Mesenchymal stem cell (in vitro differentiated cells and primary cell): ENCODE measurements around the gene STEAP1.
A peak's percentile ranks its signal among the peaks of the same experiment; 100 is the strongest.

ENCODE experiments used
- DNase-seq: peaks from one replicate; pipeline ENCODE4 v3.0.0-alpha.2; 2013
- H2AFZ ChIP-seq: one replicate; pipeline ENCODE4 v1.6.1; 2013; ENCODE audit warnings: low read depth, mild to moderate bottlenecking, control low read depth, inconsistent platforms, low read length, moderate library complexity
- H2AK5ac ChIP-seq: 2 replicates; pipeline ENCODE4 v1.6.1; 2013; ENCODE audit warnings: low read length, moderate library complexity, mild to moderate bottlenecking, inconsistent platforms; ENCODE audit not compliant: severe bottlenecking
- H2BK120ac ChIP-seq: one replicate; pipeline ENCODE4 v1.6.1; 2013; ENCODE audit warnings: low read depth, mild to moderate bottlenecking, inconsistent platforms, low read length, moderate library complexity
- H2BK12ac ChIP-seq, 2 experiments: one replicate each; pipeline ENCODE4 v1.6.1; 2013; ENCODE audit warnings: inconsistent platforms in 2 of 2, low read length in 2 of 2, mild to moderate bottlenecking in 2 of 2, moderate library complexity in 2 of 2, control low read depth in 1 of 2
- H2BK15ac ChIP-seq: one replicate; pipeline ENCODE4 v1.6.1; 2013; ENCODE audit warnings: mild to moderate bottlenecking, low read depth, inconsistent platforms; ENCODE audit not compliant: poor library complexity, severe bottlenecking
- H2BK5ac ChIP-seq: 2 replicates; pipeline ENCODE4 v1.6.1; 2013; ENCODE audit warnings: low read depth, mild to moderate bottlenecking, low read length, control low read depth, inconsistent platforms; ENCODE audit not compliant: poor library complexity, severe bottlenecking
- H3K14ac ChIP-seq, 2 experiments: one replicate each; pipeline ENCODE4 v1.6.1; 2013; ENCODE audit warnings: inconsistent platforms in 2 of 2, low read length in 2 of 2, control low read depth in 1 of 2, mild to moderate bottlenecking in 1 of 2, moderate library complexity in 1 of 2
- H3K18ac ChIP-seq, 2 experiments: one replicate each; pipeline ENCODE4 v1.6.1; 2013; ENCODE audit warnings: inconsistent platforms in 2 of 2, low read length in 2 of 2, control low read depth in 1 of 2, low read depth in 1 of 2, mild to moderate bottlenecking in 1 of 2
- H3K23ac ChIP-seq, 2 experiments: one replicate each; pipeline ENCODE4 v1.6.1; 2013; ENCODE audit warnings: inconsistent platforms in 2 of 2, low read length in 2 of 2, mild to moderate bottlenecking in 2 of 2, moderate library complexity in 2 of 2, control low read depth in 1 of 2
- H3K27ac ChIP-seq: 2 replicates; pipeline ENCODE4 v1.5.1; 2013; ENCODE audit warnings: mild to moderate bottlenecking, moderate library complexity, low read length, control low read depth, inconsistent platforms; ENCODE audit not compliant: poor library complexity, severe bottlenecking
- H3K27me3 ChIP-seq, 2 experiments: 2 replicates each; pipeline versions ENCODE4 v1.6.1 to v1.7.0; 2013; ENCODE audit warnings: low read length in 2 of 2, mild to moderate bottlenecking in 2 of 2, moderate library complexity in 2 of 2, control low read depth in 1 of 2, inconsistent platforms in 1 of 2; ENCODE audit not compliant: control insufficient read depth in 1 of 2, insufficient read depth in 1 of 2
- H3K36me3 ChIP-seq, 2 experiments: 2 replicates each; pipeline versions ENCODE4 v1.6.1 to v1.7.0; 2013; ENCODE audit warnings: low read length in 2 of 2, control low read depth in 1 of 2, inconsistent platforms in 1 of 2, low read depth in 1 of 2, mild to moderate bottlenecking in 1 of 2; ENCODE audit not compliant: insufficient read depth in 2 of 2, control insufficient read depth in 1 of 2
- H3K4ac ChIP-seq, 2 experiments: one replicate each; pipeline ENCODE4 v1.6.1; 2013; ENCODE audit warnings: inconsistent platforms in 2 of 2, low read length in 2 of 2, mild to moderate bottlenecking in 2 of 2, moderate library complexity in 2 of 2, control low read depth in 1 of 2, low read depth in 1 of 2
- H3K4me1 ChIP-seq: 2 replicates; pipeline ENCODE4 v1.6.1; 2013; ENCODE audit warnings: low read depth, low read length, control low read depth; ENCODE audit not compliant: control insufficient read depth, insufficient read depth
- H3K4me2 ChIP-seq: 2 replicates; pipeline ENCODE4 v1.6.1; 2013; ENCODE audit warnings: low read length, mild to moderate bottlenecking, inconsistent platforms; ENCODE audit not compliant: poor library complexity, severe bottlenecking
- H3K4me3 ChIP-seq, 2 experiments: 2 replicates each; pipeline versions ENCODE4 v1.5.1 to v1.7.0; 2013; ENCODE audit warnings: low read length in 2 of 2, mild to moderate bottlenecking in 2 of 2, control low read depth in 1 of 2, low read depth in 1 of 2; ENCODE audit not compliant: insufficient read depth in 1 of 2
- H3K79me1 ChIP-seq: replicated peaks from 2 replicates; pipeline ENCODE4 v1.6.1; 2013; ENCODE audit warnings: mild to moderate bottlenecking, control low read depth, low read length, inconsistent platforms; ENCODE audit not compliant: poor library complexity, severe bottlenecking
- H3K9ac ChIP-seq: 2 replicates; pipeline ENCODE4 v1.7.0; 2013; ENCODE audit warnings: mild to moderate bottlenecking, low read length, moderate library complexity
- H3K9me3 ChIP-seq: 2 replicates; pipeline ENCODE4 v1.7.0; 2013; ENCODE audit warnings: mild to moderate bottlenecking, low read length; ENCODE audit not compliant: control insufficient read depth
- H4K8ac ChIP-seq: one replicate; pipeline ENCODE4 v1.6.1; 2013; ENCODE audit warnings: inconsistent platforms, mild to moderate bottlenecking, low read length, moderate library complexity
- H4K91ac ChIP-seq: one replicate; pipeline ENCODE4 v1.6.1; 2013; ENCODE audit warnings: mild to moderate bottlenecking, low read length, inconsistent platforms
- WGBS: methylation state at CpG from one replicate; pipeline ENCODE4 v1.1.7; 2013; ENCODE audit warnings: mixed read lengths; 5-methylcytosine and 5-hydroxymethylcytosine counted together

Gene STEAP1

DNA sequence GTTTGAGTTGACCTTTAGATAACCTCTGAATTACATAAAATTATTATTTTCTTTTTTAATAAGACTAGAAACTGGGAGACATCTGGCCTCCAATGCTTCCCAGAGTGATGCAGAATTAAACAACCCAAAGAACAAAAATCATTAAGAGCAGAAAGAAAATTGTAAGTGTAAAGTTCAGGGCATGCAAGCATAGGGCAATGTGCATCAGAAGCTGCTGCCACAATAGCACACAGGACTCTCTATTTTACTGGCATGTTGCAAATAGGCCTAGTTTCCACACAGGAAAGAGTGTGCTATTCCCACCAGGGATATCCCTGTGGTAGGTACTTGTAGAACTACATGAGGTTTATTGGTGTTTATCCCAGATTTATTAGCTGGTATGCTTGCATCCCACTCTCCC lies 36.7 kb downstream of the STEAP1 start:
- H3K36me3 ChIP-seq, result no peaks in the 10 kb centered on the region
- H3K4me3 ChIP-seq, result no peak overlapping the region
- H3K9ac ChIP-seq, result no peak overlapping the region
- no peak overlapping the region for H4K8ac ChIP-seq
- H2BK5ac ChIP-seq, result no peak overlapping the region
- H3K4ac ChIP-seq, result no peak overlapping the region
- H3K18ac ChIP-seq, result no peak overlapping the region
- H3K9me3 ChIP-seq, result peaks cover 11% of the 10 kb centered on the region
- H2BK120ac ChIP-seq, result no peak overlapping the region
- H3K27me3 ChIP-seq, result no peaks in the 10 kb centered on the region
- no peak overlapping the region for H3K27ac ChIP-seq
- no peak overlapping the region for H2AFZ ChIP-seq
- H2BK12ac ChIP-seq, result no peak overlapping the region
- H4K91ac ChIP-seq, result no peak overlapping the region
- no peak overlapping the region for H2AK5ac ChIP-seq
- DNase-seq, result no peak
- no peak overlapping the region for H3K4me2 ChIP-seq
- H2BK15ac ChIP-seq, result no peak overlapping the region
- no peak overlapping the region for H3K23ac ChIP-seq
- no peaks in the 10 kb centered on the region for H3K79me1 ChIP-seq
- H3K4me1 ChIP-seq, result no peaks in the 10 kb centered on the region
- no peak overlapping the region for H3K14ac ChIP-seq

DNA sequence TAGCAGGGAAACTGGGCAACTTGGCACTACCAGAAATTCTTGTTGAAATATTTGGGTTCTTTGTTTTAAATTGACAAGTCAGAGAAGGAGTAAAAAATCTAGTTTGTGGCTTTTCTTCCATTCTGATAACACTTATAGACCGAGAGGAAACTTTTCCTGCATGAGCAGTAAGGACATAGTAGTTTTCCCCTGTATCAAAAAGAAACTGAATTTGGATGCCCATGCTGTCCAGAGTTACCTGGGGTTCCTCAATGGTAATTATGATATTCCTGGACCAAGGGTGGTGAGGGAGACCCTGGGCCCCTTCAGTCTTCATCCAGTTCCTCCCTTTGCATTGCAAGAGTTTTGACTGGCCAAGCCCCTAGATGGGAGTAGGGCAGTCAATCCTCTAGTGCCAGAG lies 37.4 kb downstream of the STEAP1 start:
- H2BK12ac ChIP-seq, result no peak overlapping the region
- 36% methylated on average over 1 of the region's 1 CpG for WGBS
- H3K4me2 ChIP-seq, result no peak overlapping the region
- no peak overlapping the region for H3K4ac ChIP-seq
- H3K14ac ChIP-seq, result no peak overlapping the region
- H3K9ac ChIP-seq, result no peak overlapping the region
- no peak overlapping the region for H3K23ac ChIP-seq
- H3K27ac ChIP-seq, result no peak overlapping the region
- peaks cover 11% of the 10 kb centered on the region for H3K9me3 ChIP-seq
- H3K18ac ChIP-seq, result no peak overlapping the region
- H2BK120ac ChIP-seq, result no peak overlapping the region
- H3K4me3 ChIP-seq, result no peak overlapping the region
- H2AK5ac ChIP-seq, result no peak overlapping the region
- H2BK5ac ChIP-seq, result no peak overlapping the region
- no peaks in the 10 kb centered on the region for H3K36me3 ChIP-seq
- no peak overlapping the region for H4K8ac ChIP-seq
- no peaks in the 10 kb centered on the region for H3K4me1 ChIP-seq
- no peaks in the 10 kb centered on the region for H3K27me3 ChIP-seq
- H2BK15ac ChIP-seq, result no peak overlapping the region
- no peaks in the 10 kb centered on the region for H3K79me1 ChIP-seq
- H2AFZ ChIP-seq, result no peak overlapping the region
- H4K91ac ChIP-seq, result no peak overlapping the region
- no peak for DNase-seq

DNA sequence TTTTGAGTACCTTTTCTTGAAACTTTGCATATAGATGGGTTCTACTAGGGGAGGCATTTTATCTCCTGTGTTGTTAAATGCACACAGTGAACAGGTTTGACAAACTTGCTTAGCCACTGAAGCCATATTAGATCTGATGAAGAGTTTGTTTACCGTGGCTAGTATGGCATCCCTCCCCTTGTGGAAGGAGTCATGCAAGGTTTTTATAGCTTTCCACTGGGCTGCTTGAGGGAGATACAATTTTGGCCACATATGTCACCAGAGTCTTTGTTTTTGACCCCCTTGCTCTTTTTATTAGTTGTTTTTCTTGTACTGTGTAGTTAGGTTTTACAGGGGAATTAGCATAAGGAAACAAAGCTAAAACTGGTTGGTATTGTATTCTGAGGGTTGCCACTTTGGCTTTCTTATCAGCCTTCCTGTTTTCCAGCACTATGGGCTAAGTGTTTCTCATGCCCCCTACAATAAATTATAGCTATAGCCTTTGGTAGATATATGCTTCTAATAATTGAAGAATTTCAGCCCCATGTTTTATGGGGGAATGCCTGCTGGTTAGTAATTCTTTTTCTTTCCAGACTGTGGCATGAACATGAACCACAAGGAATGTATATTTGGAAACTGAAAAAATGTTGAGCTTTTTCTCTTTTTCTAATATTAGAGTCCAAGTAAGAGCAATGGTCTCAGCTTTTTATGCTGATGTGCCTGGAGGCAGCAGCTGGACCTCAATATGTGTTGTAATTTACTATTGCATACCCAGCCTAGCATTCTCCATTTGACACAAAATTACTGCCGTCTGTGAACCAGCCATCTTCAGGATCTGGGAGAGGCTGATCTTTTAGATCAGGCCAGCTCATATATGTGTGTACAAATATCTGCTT lies 38.8 kb downstream of the STEAP1 start:
- H3K23ac ChIP-seq, result no peak overlapping the region
- H3K79me1 ChIP-seq, result no peaks in the 10 kb centered on the region
- H2AK5ac ChIP-seq, result no peak overlapping the region
- no peak overlapping the region for H3K14ac ChIP-seq
- 74% methylated on average over 2 of the region's 2 CpGs for WGBS
- no peak overlapping the region for H4K91ac ChIP-seq
- no peak overlapping the region for H3K4ac ChIP-seq
- no peak overlapping the region for H2BK120ac ChIP-seq
- H4K8ac ChIP-seq, result no peak overlapping the region
- no peak overlapping the region for H2AFZ ChIP-seq
- H3K9me3 ChIP-seq, result peaks cover 11% of the 10 kb centered on the region
- DNase-seq, result no peak
- H2BK12ac ChIP-seq, result no peak overlapping the region
- peaks cover 0 to 3% of the 10 kb centered on the region in 2 experiments for H3K27me3 ChIP-seq
- no peak overlapping the region for H3K4me3 ChIP-seq
- H3K9ac ChIP-seq, result no peak overlapping the region
- no peaks in the 10 kb centered on the region for H3K36me3 ChIP-seq
- H2BK5ac ChIP-seq, result no peak overlapping the region
- H3K27ac ChIP-seq, result no peak overlapping the region
- H3K18ac ChIP-seq, result no peak overlapping the region
- H2BK15ac ChIP-seq, result no peak overlapping the region
- no peak overlapping the region for H3K4me2 ChIP-seq
- H3K4me1 ChIP-seq, result no peaks in the 10 kb centered on the region

DNA sequence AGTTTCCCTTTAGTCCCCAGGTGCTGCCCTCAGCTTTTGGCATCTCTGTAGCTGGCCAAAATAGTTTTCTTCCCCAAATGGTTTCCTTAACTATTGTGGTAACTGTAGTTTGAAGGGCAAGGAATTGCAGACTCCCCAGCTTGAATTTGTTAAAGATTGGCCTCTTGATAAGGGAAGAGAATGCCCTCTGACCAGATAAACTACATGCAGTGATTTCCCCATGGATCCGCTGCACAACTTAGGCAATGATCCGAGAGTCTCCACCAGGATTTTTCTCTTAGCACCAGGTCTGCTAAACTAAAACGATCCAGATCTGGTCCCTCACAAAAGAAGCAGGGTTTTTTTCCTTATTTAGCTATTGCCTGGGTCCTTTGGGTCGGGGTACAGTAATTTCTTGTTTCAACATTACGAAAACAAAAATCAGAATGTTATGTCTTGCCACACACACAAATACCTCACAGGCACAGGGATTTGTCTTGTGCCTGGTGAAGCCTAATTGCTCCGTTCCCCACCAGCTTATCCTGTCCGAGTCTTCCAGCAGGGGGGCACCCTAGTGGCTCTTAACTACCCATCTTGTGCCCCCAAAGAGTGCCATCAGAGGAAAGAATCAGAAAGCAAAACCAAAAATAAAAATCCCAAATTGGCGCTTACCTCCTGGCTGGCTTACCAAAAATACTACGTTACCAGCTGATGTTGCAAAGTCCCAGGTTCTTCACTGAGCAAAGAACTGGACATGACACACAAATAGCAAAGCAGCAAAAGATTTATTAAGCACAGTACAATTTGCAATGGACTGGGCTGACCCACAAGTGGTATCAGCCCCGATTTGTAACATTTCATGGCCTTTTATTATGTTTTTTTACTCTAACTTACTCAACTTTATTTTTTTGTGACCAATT lies 40.9 kb downstream of the STEAP1 start:
- 73% methylated on average over 10 of the region's 10 CpGs for WGBS

More for the DNA sequence above, 40.9 kb downstream of the STEAP1 start:
- Histone ChIP-seq H2BK15ac (peak overlapping the region; percentile 19), H3K4me3 (peak overlapping the region in 1 of 2 experiments; percentile 36), H3K9ac (no peak overlapping the region), H2BK12ac (no peak overlapping the region), H4K91ac (no peak overlapping the region), H3K18ac (no peak overlapping the region), H3K4ac (no peak overlapping the region), H2BK5ac (no peak overlapping the region), H3K79me1 (no peaks in the 10 kb centered on the region), H3K27ac (no peak overlapping the region), H2AFZ (no peak overlapping the region), H3K23ac (no peak overlapping the region), H3K4me1 (no peaks in the 10 kb centered on the region), H3K4me2 (no peak overlapping the region), H3K14ac (no peak overlapping the region), H2BK120ac (no peak overlapping the region), H2AK5ac (no peak overlapping the region), H3K9me3 (peaks cover 11% of the 10 kb centered on the region), H3K27me3 (peaks cover 0 to 3% of the 10 kb centered on the region in 2 experiments), H3K36me3 (no peaks in the 10 kb centered on the region), H4K8ac (no peak overlapping the region)
- no peak for DNase-seq
